Sigmoid colon (tissue), 7 donors: Measurements from ENCODE around the gene ATP6V1F. TPM values are rescaled to one million over a fixed set of nuclear protein-coding genes. Genes with fewer than 3 reads are reported as not detected.

ENCODE experiments used
- DNase-seq: peaks from one replicate; pipeline ENCODE4 v3.0.0-alpha.2; 2019
- H3K27ac ChIP-seq, 4 donors: fragments of 200-600 bp; sonication (generic); one replicate each; pipeline ENCODE4 v1.5.1; 2016 to 2019; ENCODE audit warnings: mild to moderate bottlenecking in 1 of 4
- H3K27me3 ChIP-seq, 3 donors: fragments of 200-600 bp; sonication (generic); one replicate each; pipeline ENCODE4 v1.5.1; 2019; ENCODE audit warnings: mild to moderate bottlenecking in 1 of 3
- H3K36me3 ChIP-seq, 4 donors: fragments of 200-600 bp; sonication (generic); one replicate each; pipeline ENCODE4 v1.5.1; 2016 to 2019
- H3K4me1 ChIP-seq, 4 donors: fragments of 200-600 bp; sonication (generic); one replicate each; pipeline ENCODE4 v1.5.1; 2017 to 2019
- H3K4me3 ChIP-seq, 4 donors: fragments of 200-600 bp; sonication (generic); one replicate each; pipeline ENCODE4 v1.5.1; 2017 to 2019; ENCODE audit warnings: mild to moderate bottlenecking in 2 of 4, moderate library complexity in 1 of 4
- H3K9me3 ChIP-seq, 4 donors: fragments of 200-600 bp in 3 of 4; sonication (generic) in 3 of 4; one replicate each; pipeline versions ENCODE4 v1.5.1 to v1.6.1; 2013 to 2019
- EP300 ChIP-seq, 4 donors: sonication (generic); formaldehyde crosslinking; IDR thresholded peaks; one replicate each; pipeline ENCODE4 v1.6.1; 2017; ENCODE audit warnings: antibody characterized with exemption in 4 of 4
- POLR2A ChIP-seq, 2 donors: fragments of 450-650 bp; IDR thresholded peaks; one replicate each; pipeline ENCODE4 v1.6.1; 2016; ENCODE audit warnings: antibody characterized with exemption in 2 of 2, mild to moderate bottlenecking in 2 of 2, moderate library complexity in 2 of 2
- POLR2AphosphoS5 ChIP-seq, 4 donors: sonication (generic); formaldehyde crosslinking; IDR thresholded peaks; one replicate each; pipeline ENCODE4 v1.6.1; 2017; ENCODE audit warnings: antibody characterized with exemption in 4 of 4
- WGBS, 2 donors: extraction: QIAGEN DNeasy Blood & Tissue Kit; methylation state at CpG; one replicate each; pipeline ENCODE4 v1.1.7; 2013; 5-methylcytosine and 5-hydroxymethylcytosine counted together
- intact Hi-C: fragments of 100-400 bp; cut with DNase I; formaldehyde crosslinking; loops from one replicate; pipeline ENCODE4 v1.15.1; 2023
- polyA plus RNA-seq, 3 donors: library from polyadenylated mRNA; stranded (reverse); fragments of 200-250 nt; gene quantifications; one replicate each; pipeline ENCODE4 v1.2.3, GENCODE V29; 2013
- total RNA-seq, 4 donors: library from RNA; depleted of rRNA; stranded (reverse); fragments of >200 nt; gene quantifications; one replicate each; pipeline ENCODE4 v1.1.0, GENCODE V29; 2016
- TF ChIP-seq, protein P1 (sequence below), 4 experiments: fragments of 450-650 bp in 3 of 4; fragments of 200-600 bp in 1 of 4; IDR thresholded peaks; one replicate each; pipeline ENCODE4 v1.5.1; 2016 to 2019; ENCODE audit warnings: antibody characterized with exemption in 4 of 4, mild to moderate bottlenecking in 3 of 4, moderate library complexity in 2 of 4
- donor health status: healthy with polysubstance abuse.
- donor health status: Bipolar disorder and iron deficiency.
- donor health status: healthy.

ATP6V1F gene
- total and polyA plus RNA-seq, 7 donors, result 96.7 to 214 (median 138) TPM

DNA sequence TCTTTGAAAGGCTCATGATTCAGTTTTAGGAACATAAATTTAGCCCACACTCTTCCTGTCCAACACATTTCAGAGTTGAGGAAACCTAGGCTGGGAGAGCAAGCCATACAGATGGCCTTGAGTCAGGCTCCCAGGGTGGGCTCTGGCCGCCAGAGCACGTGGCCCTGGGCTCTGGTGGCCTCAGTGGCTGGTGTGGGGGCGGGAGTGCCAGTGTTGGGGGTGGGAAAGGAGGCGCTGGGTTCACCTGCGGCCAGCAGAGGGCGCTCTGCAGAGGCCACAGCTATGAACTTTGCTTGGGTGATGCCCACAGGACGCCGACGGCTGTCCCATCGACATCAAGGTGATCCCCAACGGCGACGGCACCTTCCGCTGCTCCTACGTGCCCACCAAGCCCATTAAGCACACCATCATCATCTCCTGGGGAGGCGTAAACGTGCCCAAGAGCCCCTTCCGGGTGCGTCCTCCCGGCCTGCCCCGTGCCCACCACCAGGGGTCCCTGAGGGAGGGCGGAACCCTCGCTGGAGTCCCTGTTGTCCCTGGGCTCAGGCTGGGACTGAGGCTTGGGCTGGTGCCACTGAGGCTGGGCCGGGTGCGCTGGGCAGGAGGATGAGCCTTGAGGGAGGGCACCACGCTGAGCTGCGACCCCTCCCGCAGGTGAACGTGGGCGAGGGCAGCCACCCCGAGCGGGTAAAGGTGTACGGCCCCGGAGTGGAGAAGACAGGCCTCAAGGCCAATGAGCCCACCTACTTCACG, 20.6 kb upstream of the ATP6V1F start:
- Histone ChIP-seq H3K27ac (peak overlapping the region; percentile 21 to 99 (median 96)), H3K36me3 (peaks cover 43 to 100% (median 98%) of the 10 kb centered on the region in 4 donors), H3K9me3 (no peaks in the 10 kb centered on the region), H3K4me3 (no peak overlapping the region), H3K4me1 (peaks cover 0 to 45% (median 19%) of the 10 kb centered on the region in 4 donors), H3K27me3 (no peaks in the 10 kb centered on the region)
- DNase-seq, result no peak
- 54 to 55% methylated on average over 35 of the region's 35 CpGs for WGBS, 2 donors
- TF ChIP-seq POLR2AphosphoS5 (IDR thresholded peaks at IDR 0.05) (peak in 2 of 4 donors; percentile 18 to 26), EP300 (IDR thresholded peaks at IDR 0.05) (no peak)
- TF ChIP-seq, protein P1, sequence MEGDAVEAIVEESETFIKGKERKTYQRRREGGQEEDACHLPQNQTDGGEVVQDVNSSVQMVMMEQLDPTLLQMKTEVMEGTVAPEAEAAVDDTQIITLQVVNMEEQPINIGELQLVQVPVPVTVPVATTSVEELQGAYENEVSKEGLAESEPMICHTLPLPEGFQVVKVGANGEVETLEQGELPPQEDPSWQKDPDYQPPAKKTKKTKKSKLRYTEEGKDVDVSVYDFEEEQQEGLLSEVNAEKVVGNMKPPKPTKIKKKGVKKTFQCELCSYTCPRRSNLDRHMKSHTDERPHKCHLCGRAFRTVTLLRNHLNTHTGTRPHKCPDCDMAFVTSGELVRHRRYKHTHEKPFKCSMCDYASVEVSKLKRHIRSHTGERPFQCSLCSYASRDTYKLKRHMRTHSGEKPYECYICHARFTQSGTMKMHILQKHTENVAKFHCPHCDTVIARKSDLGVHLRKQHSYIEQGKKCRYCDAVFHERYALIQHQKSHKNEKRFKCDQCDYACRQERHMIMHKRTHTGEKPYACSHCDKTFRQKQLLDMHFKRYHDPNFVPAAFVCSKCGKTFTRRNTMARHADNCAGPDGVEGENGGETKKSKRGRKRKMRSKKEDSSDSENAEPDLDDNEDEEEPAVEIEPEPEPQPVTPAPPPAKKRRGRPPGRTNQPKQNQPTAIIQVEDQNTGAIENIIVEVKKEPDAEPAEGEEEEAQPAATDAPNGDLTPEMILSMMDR (IDR thresholded peaks at IDR 0.05), result peak; percentile 33 to 87 (median 52)
- intact Hi-C loops, result no loop called here

DNA sequence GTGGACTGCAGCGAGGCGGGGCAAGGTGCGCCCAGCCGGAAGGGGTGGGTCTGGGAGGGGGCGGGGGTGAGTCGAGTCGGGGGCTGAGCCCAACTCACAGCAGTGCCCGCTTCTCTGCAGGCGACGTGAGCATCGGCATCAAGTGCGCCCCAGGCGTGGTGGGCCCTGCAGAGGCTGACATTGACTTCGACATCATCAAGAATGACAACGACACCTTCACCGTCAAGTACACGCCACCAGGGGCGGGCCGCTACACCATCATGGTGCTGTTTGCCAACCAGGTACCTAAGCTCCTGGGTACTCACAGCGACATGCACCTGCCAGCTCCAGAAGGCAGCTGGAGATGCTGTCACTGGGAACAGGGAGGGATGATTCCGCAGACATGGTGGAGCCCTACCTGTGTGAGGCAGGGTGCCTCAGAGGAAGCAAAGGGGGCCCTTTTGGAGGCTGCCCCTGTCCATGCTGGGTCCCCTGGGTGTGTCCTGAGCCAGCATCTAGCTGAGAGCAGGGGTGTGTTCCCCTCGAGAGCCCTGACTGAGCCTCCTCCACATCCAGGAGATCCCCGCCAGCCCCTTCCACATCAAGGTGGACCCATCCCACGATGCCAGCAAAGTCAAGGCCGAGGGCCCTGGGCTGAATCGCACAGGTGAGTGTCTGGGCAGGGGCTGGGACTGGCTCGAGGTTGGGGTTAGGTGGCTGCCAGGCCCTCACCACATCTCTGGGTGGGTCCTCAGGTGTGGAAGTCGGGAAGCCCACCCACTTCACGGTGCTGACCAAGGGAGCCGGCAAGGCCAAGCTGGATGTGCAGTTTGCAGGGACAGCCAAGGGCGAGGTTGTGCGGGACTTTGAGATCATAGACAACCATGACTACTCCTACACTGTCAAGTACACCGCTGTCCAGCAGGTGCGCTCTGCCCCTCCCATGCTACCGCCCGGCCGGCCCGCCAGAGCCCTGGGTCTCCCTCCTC, 19.7 kb upstream of the ATP6V1F start:
- DNase-seq, result no peak
- peak overlapping the region; percentile 21 to 99 (median 96) for H3K27ac ChIP-seq
- WGBS, 2 donors, result 87 to 94% methylated on average over 38 of the region's 38 CpGs

DNA sequence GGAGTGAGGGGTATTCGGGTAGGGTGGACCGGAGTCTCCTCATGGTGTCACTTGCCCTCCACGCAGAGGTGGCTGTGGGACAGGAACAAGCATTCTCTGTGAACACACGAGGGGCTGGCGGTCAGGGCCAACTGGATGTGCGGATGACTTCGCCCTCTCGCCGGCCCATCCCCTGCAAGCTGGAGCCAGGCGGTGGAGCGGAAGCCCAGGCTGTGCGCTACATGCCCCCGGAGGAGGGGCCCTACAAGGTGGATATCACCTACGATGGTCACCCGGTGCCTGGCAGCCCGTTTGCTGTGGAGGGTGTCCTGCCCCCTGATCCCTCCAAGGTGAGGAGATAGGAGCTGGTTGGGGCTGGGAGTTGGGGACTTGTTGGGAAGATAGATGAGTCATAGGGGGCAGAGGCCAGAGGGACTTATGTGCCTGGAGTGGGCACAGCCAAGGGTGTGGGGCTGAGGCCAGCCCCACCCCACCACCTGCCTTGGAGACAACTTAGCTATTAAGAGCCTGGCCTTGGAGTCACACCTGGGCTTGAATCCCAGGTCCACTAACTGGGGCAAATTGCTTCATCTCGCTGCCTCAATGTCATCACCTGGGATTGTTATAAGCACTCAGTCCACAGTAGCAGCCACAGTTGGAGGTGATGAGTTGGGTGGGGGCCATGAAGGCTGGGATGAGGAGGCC, 18.6 kb upstream of the ATP6V1F start:
- WGBS, 2 donors, result 90 to 94% methylated on average over 17 of the region's 17 CpGs
- H3K4me1 ChIP-seq, result peaks cover 0 to 25% (median 9%) of the 10 kb centered on the region in 4 donors
- no peak for DNase-seq
- no peaks in the 10 kb centered on the region for H3K27me3 ChIP-seq
- H3K27ac ChIP-seq, result peak overlapping the region in 3 of 4 donors; percentile 30 to 99 (median 98)
- peaks cover 46 to 100% (median 97%) of the 10 kb centered on the region in 4 donors for H3K36me3 ChIP-seq
- intact Hi-C loops, result no loop called here
- no peaks in the 10 kb centered on the region for H3K9me3 ChIP-seq
- H3K4me3 ChIP-seq, result no peak overlapping the region
- TF ChIP-seq POLR2A (IDR thresholded peaks at IDR 0.05) (no peak), EP300 (IDR thresholded peaks at IDR 0.05) (no peak), POLR2AphosphoS5 (IDR thresholded peaks at IDR 0.05) (no peak)
- TF ChIP-seq, protein P1 (IDR thresholded peaks at IDR 0.05), result no peak

More for the DNA sequence above, 19.7 kb upstream of the ATP6V1F start:
- peaks cover 0 to 36% (median 13%) of the 10 kb centered on the region in 4 donors for H3K4me1 ChIP-seq
- TF ChIP-seq POLR2A (IDR thresholded peaks at IDR 0.05) (no peak), POLR2AphosphoS5 (IDR thresholded peaks at IDR 0.05) (no peak), EP300 (IDR thresholded peaks at IDR 0.05) (no peak)
- TF ChIP-seq, protein P1 (IDR thresholded peaks at IDR 0.05), result no peak
- H3K4me3 ChIP-seq, result no peak overlapping the region
- H3K9me3 ChIP-seq, result no peaks in the 10 kb centered on the region
- H3K36me3 ChIP-seq, result peaks cover 41 to 100% (median 97%) of the 10 kb centered on the region in 4 donors
- H3K27me3 ChIP-seq, result no peaks in the 10 kb centered on the region
- intact Hi-C loops, result no loop called here

DNA sequence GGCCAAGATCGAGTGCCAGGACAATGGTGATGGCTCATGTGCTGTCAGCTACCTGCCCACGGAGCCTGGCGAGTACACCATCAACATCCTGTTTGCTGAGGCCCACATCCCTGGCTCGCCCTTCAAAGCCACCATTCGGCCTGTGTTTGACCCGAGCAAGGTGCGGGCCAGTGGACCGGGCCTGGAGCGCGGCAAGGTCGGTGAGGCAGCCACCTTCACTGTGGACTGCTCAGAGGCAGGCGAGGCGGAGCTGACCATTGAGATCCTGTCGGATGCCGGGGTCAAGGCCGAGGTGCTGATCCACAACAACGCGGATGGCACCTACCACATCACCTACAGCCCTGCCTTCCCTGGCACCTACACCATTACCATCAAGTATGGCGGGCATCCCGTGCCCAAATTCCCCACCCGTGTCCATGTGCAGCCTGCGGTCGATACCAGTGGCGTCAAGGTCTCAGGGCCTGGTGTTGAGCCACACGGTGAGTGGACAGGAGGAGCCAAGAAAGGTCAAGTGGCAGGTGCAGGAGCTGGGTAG, 17.8 kb upstream of the ATP6V1F start:
- no peak overlapping the region for H3K4me3 ChIP-seq
- no peak for DNase-seq
- H3K27me3 ChIP-seq, result no peaks in the 10 kb centered on the region
- 95 to 96% methylated on average over 25 of the region's 25 CpGs for WGBS, 2 donors
- peaks cover 54 to 100% (median 97%) of the 10 kb centered on the region in 4 donors for H3K36me3 ChIP-seq
- TF ChIP-seq POLR2A (IDR thresholded peaks at IDR 0.05) (no peak), POLR2AphosphoS5 (IDR thresholded peaks at IDR 0.05) (peak in 1 of 4 donors; percentile 39), EP300 (IDR thresholded peaks at IDR 0.05) (no peak)
- TF ChIP-seq, protein P1 (IDR thresholded peaks at IDR 0.05), result no peak
- H3K9me3 ChIP-seq, result no peaks in the 10 kb centered on the region
- intact Hi-C loops, result no loop called here
- H3K4me1 ChIP-seq, result peaks cover 0 to 19% (median 8%) of the 10 kb centered on the region in 4 donors
- H3K27ac ChIP-seq, result peak overlapping the region; percentile 14 to 99 (median 64)
